Progenitor cell of endocrine pancreas (in vitro differentiated cells): ENCODE results near the gene CLCNKB. TPM values are rescaled to one million over a fixed set of nuclear protein-coding genes. Genes with fewer than 3 reads are reported as not detected.
"Not testable (repeated sequence)": the region's sequence is repeated elsewhere in the genome, so short reads cannot be mapped to it uniquely, and the experiment has no call there.

Experiments
- DNase-seq: peaks from one replicate; pipeline ENCODE4 v3.0.0; 2021; ENCODE audit warnings: low spot score; ENCODE audit not compliant: unreplicated experiment
- H3K27ac Mint-ChIP-seq: 2 replicates; pipeline ENCODE4 v1.8.0; 2021; ENCODE audit warnings: mild to moderate bottlenecking, moderate library complexity, mixed read lengths
- H3K27me3 Mint-ChIP-seq: 2 replicates; pipeline ENCODE4 v1.8.0; 2021; ENCODE audit warnings: mixed read lengths
- H3K36me3 Mint-ChIP-seq: 2 replicates; pipeline ENCODE4 v1.8.0; 2022; ENCODE audit warnings: mixed read lengths; ENCODE audit not compliant: insufficient read depth
- H3K4me1 Mint-ChIP-seq: 2 replicates; pipeline ENCODE4 v1.8.0; 2021; ENCODE audit warnings: low read depth, mixed read lengths
- H3K4me3 Mint-ChIP-seq: 2 replicates; pipeline ENCODE4 v1.8.0; 2021; ENCODE audit warnings: low read depth, mild to moderate bottlenecking, moderate library complexity, mixed read lengths
- H3K9me3 Mint-ChIP-seq: 2 replicates; pipeline ENCODE4 v1.8.0; 2021; ENCODE audit warnings: low read depth, mixed read lengths
- CTCF ChIP-seq: fragments of 200-600 bp; sonication (generic); IDR thresholded peaks from one replicate; pipeline ENCODE4 v1.5.0; 2021; ENCODE audit warnings: antibody characterized with exemption, mild to moderate bottlenecking; ENCODE audit not compliant: unreplicated experiment
- total RNA-seq: library from RNA; stranded (reverse); gene quantifications from 2 replicates; pipeline ENCODE4 v1.2.1, GENCODE V29; 2021

Gene CLCNKB
- total RNA-seq, 1 donor from 2014 or later: 1.5 TPM

- H3K4me1 Mint-ChIP-seq: peaks cover 6% of the 10 kb centered on the region
- H3K9me3 Mint-ChIP-seq: no peaks in the 10 kb centered on the region
- H3K27ac Mint-ChIP-seq: no peak overlapping the region
- H3K27me3 Mint-ChIP-seq: no peaks in the 10 kb centered on the region
- TF ChIP-seq CTCF: no peak
- DNase-seq: no peak
- H3K36me3 Mint-ChIP-seq: no peaks in the 10 kb centered on the region
- H3K4me3 Mint-ChIP-seq: no peak overlapping the region
These were observed 11.3 kb downstream of the CLCNKB start for GRCh38 chr1:16054598-16055540.

DNA sequence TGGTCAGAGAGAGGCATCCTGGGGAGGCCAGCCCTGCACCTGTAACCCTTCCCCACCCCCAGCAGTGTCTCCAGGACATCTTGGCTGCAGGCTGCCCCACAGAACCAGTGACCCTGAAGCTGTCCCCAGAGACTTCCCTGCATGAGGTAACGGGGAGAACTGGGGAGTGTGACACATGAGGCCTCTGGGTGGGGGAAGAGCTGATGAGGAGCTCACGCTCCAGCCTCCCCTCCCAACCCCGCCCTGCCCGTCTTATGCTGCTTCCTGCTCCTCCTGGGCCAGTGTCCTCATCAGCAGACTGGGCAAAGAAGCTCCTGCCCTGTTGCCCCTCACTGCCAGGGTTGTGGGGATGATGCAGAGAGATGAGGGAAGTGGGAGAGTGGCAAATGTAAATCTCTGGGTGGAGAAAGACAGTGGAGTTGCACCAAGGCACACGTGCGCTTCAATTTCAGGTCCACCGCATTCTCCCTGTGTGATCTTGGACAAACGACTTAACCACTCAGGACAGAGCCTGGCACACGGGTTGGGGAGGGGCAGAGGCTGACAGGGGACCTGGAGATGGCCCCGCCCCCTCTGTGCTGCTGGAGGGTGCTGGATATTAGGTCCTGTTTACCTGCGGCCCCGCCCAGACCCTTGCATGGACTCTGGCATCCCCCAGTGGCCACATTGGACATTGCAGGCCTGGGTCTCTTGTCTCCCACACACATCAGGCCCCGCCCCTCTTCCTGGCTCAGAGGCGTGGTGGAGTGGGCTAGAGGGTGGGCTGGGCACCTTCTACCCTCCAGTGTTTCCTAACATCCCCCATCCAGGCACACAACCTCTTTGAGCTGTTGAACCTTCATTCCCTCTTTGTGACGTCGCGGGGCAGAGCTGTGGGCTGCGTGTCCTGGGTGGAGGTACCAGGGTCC is 12.3 kb downstream of the CLCNKB start:
- peak overlapping the region; percentile 71 for H3K27ac Mint-ChIP-seq
- peaks cover 4% of the 10 kb centered on the region for H3K4me1 Mint-ChIP-seq
- peak; percentile 88 for TF ChIP-seq CTCF
- no peaks in the 10 kb centered on the region for H3K36me3 Mint-ChIP-seq
- no peak overlapping the region for H3K4me3 Mint-ChIP-seq
- peaks cover 3% of the 10 kb centered on the region for H3K27me3 Mint-ChIP-seq
- no peaks in the 10 kb centered on the region for H3K9me3 Mint-ChIP-seq
- DNase-seq: peak; percentile 98

DNA sequence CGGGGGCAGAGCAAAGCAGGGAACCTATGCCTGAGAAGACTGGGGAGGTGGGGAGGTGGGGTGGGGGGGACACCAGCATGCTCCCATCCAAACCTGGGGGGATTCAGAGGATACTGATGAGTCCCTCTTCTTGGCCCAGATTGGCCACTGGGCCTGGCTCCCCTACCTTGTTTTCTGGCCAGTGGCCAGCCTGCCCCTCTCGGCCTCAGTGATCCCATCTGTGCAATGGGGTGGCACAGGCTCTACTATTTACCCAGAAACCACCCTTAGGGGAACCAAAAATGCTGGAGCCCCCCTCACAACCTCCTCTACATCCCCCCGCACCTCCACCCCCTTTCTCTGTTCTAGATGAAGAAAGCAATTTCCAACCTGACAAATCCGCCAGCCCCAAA is 12.9 kb downstream of the CLCNKB start:
- not testable (repeated sequence) for H3K9me3 Mint-ChIP-seq, H3K27ac Mint-ChIP-seq, H3K4me3 Mint-ChIP-seq, H3K27me3 Mint-ChIP-seq, H3K36me3 Mint-ChIP-seq, H3K4me1 Mint-ChIP-seq, DNase-seq

DNA sequence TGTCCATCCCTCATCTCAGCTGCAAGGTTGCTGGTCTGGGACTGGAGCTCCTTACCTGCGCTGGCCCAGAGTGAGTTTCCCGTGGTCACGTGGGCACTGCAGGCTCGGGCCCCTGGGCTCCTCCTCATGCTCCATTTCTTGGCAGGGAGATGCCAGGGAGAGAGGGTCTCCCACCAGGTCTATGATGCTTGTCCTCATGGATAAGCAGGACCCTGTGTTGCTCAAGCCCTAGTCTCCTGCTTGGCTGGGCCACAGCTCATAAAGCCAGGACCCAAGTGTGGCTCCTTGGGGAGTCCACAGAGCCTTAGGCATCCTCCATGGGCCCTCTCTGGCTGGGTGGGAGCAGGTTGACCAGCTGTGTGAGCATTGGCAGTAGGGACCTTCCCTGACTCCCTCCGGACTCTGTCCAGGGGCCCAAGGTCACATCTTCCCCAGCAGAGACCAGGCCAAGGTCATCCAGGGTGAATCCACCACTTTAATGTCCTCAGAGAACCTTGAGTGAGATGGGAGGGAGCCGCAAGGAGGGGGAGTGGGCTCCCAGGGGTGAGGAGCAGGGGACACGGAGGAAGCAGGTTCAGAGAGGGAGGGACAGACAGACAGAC is 13.8 kb downstream of the CLCNKB start:
- H3K9me3 Mint-ChIP-seq, H3K4me3 Mint-ChIP-seq, DNase-seq, H3K36me3 Mint-ChIP-seq, H3K27ac Mint-ChIP-seq, H3K4me1 Mint-ChIP-seq, H3K27me3 Mint-ChIP-seq: not testable (repeated sequence)

DNA sequence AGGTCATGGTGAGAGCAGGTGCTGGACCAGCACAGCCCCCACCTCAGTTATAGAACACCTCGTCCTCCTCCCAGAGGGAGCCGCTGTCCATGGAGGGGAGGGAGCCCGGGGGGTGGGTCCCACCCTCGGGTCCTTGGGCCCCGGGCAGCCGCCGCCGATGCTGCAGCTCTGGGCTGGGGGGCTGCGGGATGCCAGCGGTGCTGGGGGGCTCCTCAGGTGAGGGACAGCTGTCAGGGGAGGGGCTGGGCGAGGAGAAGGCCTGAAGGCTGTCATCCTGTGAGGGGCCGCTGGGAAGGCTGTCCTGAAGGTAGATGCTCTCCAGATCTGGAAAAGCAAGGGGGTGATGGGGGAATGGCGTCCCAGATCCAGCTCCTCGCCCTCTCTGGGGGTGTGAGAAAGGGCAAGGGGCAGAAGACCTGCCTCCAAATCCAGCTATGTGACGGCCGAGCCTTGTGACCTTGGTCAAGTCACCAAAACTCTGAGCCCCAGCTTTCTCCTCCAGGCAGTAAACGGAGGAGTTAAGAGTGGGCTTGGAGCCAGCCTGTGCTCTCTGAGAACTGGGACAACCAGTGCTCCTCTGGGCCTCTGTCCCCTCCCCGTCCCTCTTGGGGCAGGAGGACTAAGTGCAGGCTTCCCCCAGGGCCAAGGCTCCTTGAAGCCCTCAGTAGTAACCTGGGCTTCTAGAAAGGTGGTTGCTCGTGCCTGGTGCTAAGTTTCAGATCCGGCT is 15.0 kb downstream of the CLCNKB start:
- not testable (repeated sequence) for H3K27me3 Mint-ChIP-seq, H3K4me1 Mint-ChIP-seq, H3K9me3 Mint-ChIP-seq, H3K4me3 Mint-ChIP-seq, H3K27ac Mint-ChIP-seq, H3K36me3 Mint-ChIP-seq, DNase-seq

DNA sequence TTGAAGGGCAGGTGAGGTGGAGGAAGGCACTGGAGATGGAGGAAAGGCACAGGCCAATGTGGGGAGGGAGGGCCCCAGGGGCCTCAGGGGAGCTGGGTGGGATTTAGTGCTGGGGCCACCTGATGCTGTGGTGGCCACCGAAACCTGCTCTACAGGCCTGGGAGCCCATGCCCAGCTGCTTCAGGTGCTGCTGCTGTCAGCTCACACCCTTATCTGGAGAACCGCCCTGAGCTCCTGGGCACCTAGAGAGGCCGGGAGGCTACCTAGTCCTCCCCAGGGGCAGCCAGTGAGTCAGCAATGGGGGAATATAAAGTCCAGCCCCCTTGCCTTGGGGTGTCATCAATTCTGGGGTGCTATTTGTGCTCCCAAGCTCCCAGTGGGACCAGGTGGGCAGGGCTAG is 17.7 kb downstream of the CLCNKB start:
- Mint-ChIP-seq H3K27ac (peak overlapping the region; percentile 6), H3K36me3 (no peaks in the 10 kb centered on the region), H3K9me3 (no peaks in the 10 kb centered on the region), H3K4me1 (peaks cover 12% of the 10 kb centered on the region), H3K4me3 (no peak overlapping the region), H3K27me3 (peaks cover 27% of the 10 kb centered on the region)
- no peak for TF ChIP-seq CTCF
- DNase-seq: no peak

- not testable (repeated sequence) for H3K36me3 Mint-ChIP-seq, H3K9me3 Mint-ChIP-seq, H3K27ac Mint-ChIP-seq, DNase-seq, H3K4me3 Mint-ChIP-seq
- peaks cover 16% of the 10 kb centered on the region for H3K4me1 Mint-ChIP-seq
- peaks cover 27% of the 10 kb centered on the region for H3K27me3 Mint-ChIP-seq
These were observed 18.6 kb downstream of the CLCNKB start for GRCh38 chr1:16061989-16062686.

DNA sequence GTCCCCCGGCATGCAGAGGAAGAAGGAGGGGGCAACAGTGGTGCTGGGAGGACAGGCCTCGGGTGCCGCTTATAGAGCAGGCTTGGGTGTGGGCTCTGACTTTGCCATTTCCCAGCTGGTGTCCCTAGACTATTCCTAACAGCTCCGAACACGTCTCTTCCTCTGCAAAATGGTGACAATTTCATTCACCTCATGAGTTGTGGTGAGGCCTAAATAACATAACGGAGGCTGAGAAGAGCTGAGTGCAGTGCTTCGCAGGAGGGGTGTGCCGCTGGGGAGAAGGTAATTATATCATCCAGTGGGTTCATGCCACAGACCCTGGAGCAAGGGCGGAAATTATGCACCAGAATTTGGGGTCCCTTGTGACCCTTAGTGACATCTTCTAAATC is 19.1 kb downstream of the CLCNKB start:
- DNase-seq, H3K9me3 Mint-ChIP-seq, H3K4me3 Mint-ChIP-seq, H3K27ac Mint-ChIP-seq, H3K36me3 Mint-ChIP-seq: not testable (repeated sequence)
- H3K4me1 Mint-ChIP-seq: peaks cover 22% of the 10 kb centered on the region
- H3K27me3 Mint-ChIP-seq: peaks cover 27% of the 10 kb centered on the region
